OCI-LY1 (cell line): ENCODE results near the gene RNF11.

ENCODE experiments used
- H2AFZ ChIP-seq: fragments of 200-600 bp; sonication (generic), shearing (Covaris generic); 2 replicates; pipeline ENCODE4 v1.6.0; 2014; ENCODE audit warnings: antibody characterized with exemption, mild to moderate bottlenecking, low read length
- H3F3A ChIP-seq: fragments of 200-600 bp; sonication (generic), shearing (Covaris generic); 2 replicates; pipeline ENCODE4 v1.6.0; 2014; ENCODE audit warnings: mild to moderate bottlenecking, antibody characterized with exemption, low read length, moderate library complexity; ENCODE audit not compliant: insufficient read depth
- H3K27ac ChIP-seq: fragments of 200-600 bp; sonication (generic); 2 replicates; pipeline ENCODE4 v1.5.1; 2014; ENCODE audit warnings: low read length, mixed run types, mild to moderate bottlenecking, low read depth; ENCODE audit not compliant: poor library complexity, severe bottlenecking
- H3K27me3 ChIP-seq: fragments of 200-600 bp; sonication (generic); 2 replicates; pipeline ENCODE4 v1.6.0; 2014; ENCODE audit warnings: antibody characterized with exemption, mild to moderate bottlenecking, low read length, moderate library complexity; ENCODE audit not compliant: insufficient read depth
- H3K36me3 ChIP-seq: fragments of 200-600 bp; sonication (generic); 2 replicates; pipeline ENCODE4 v1.6.1; 2014; ENCODE audit warnings: mild to moderate bottlenecking, antibody characterized with exemption, low read length, moderate library complexity, mixed read lengths; ENCODE audit not compliant: insufficient read depth
- H3K4me1 ChIP-seq: fragments of 200-600 bp; sonication (generic); 2 replicates; pipeline ENCODE4 v1.5.1; 2014; ENCODE audit warnings: mild to moderate bottlenecking, low read length, moderate library complexity; ENCODE audit not compliant: insufficient read depth, severe bottlenecking
- H3K4me2 ChIP-seq: fragments of 200-600 bp; sonication (generic), shearing (Covaris generic); 2 replicates; pipeline ENCODE4 v1.6.1; 2014; ENCODE audit warnings: low read length
- H3K4me3 ChIP-seq: fragments of 200-600 bp; sonication (generic); 2 replicates; pipeline ENCODE4 v1.5.1; 2014; ENCODE audit warnings: low read length, low read depth, mild to moderate bottlenecking, mixed read lengths; ENCODE audit not compliant: poor library complexity, severe bottlenecking
- H3K79me2 ChIP-seq: fragments of 200-600 bp; shearing (Covaris generic); 2 replicates; pipeline ENCODE4 v1.6.1; 2016; ENCODE audit warnings: mixed run types, low read length, mixed read lengths; ENCODE audit not compliant: insufficient read depth
- H3K9ac ChIP-seq: fragments of 200-600 bp; sonication (generic), shearing (Covaris generic); 2 replicates; pipeline ENCODE4 v1.6.1; 2014; ENCODE audit warnings: mild to moderate bottlenecking, low read length, mixed read lengths
- H3K9me2 ChIP-seq: fragments of 200-600 bp; sonication (generic), shearing (Covaris generic); 2 replicates; pipeline ENCODE4 v1.6.1; 2014; ENCODE audit warnings: low read depth, mild to moderate bottlenecking, low read length, mixed read lengths
- H3K9me3 ChIP-seq: fragments of 200-600 bp; shearing (Covaris generic); 2 replicates; pipeline ENCODE4 v1.6.1; 2014; ENCODE audit warnings: low read length, mixed read lengths
- H4K20me1 ChIP-seq: fragments of 200-600 bp; sonication (generic), shearing (Covaris generic); 2 replicates; pipeline ENCODE4 v1.6.0; 2016; ENCODE audit warnings: mild to moderate bottlenecking, low read length; ENCODE audit not compliant: insufficient read depth
- CTCF ChIP-seq: fragments of 200-600 bp; sonication (generic), shearing (Covaris generic); IDR thresholded peaks from 2 replicates; pipeline ENCODE4 v1.5.1; 2017; ENCODE audit warnings: mild to moderate bottlenecking, antibody characterized with exemption, low read length, moderate library complexity, mixed read lengths
- EZH2 ChIP-seq: fragments of 200-600 bp; sonication (generic), shearing (Covaris generic); IDR thresholded peaks from 2 replicates; pipeline ENCODE4 v1.8.0; 2017; ENCODE audit warnings: borderline replicate concordance, mixed run types, mild to moderate bottlenecking, antibody characterized with exemption, low read length, moderate library complexity, mixed read lengths

RNF11 gene

DNA sequence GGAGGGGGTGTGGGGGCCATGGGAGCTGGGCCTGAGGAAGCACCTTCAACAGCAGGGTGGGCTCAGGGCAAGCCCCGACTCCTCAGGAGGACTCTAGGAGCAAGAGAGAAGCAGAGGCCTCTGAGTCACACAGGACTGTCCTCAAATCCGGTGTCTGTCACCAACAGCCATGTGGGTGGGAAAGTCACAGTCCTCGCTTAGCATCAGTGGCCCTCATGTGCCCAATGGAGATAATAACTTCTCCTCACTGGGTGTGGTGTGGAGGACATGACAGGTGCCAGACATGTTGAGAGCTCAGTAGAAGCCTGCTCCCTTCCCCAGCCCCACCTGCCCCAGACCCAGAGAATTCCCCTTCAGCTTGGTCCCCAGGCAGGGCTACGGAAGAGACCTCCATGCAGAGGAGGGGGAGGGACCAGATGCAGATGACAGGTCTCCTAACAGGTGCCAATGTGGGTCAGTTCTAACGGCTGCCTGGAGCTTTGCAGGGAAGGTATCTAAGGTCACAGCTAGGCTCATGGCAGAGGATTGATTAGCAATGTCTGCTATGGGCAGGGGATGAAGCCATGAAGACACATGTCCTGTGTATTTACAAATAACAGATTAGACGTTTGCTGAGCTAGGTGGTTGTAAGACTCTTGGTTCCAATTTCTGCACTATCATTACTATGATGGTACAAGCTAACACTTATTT lies 64.1 kb downstream of the RNF11 start:
- H3K9me3 ChIP-seq = 0 out of 2 replicates have a peak, but pooled peaks cover 2% of the 10 kb centered on the region
- H3K79me2 ChIP-seq = no peaks in the 10 kb centered on the region
- H3F3A ChIP-seq = no peaks in the 10 kb centered on the region
- no peak overlapping the region for H3K27ac ChIP-seq
- H2AFZ ChIP-seq = no peak overlapping the region
- H3K9ac ChIP-seq = no peak overlapping the region
- H3K36me3 ChIP-seq = no peaks in the 10 kb centered on the region
- H4K20me1 ChIP-seq = no peaks in the 10 kb centered on the region
- H3K27me3 ChIP-seq = no peaks in the 10 kb centered on the region; the same call in 1 of the 2 replicates
- H3K4me2 ChIP-seq = no peak overlapping the region
- H3K4me1 ChIP-seq = peaks cover 7% of the 10 kb centered on the region
- TF ChIP-seq CTCF (no peak), EZH2 (no peak)
- no peak overlapping the region for H3K4me3 ChIP-seq
- H3K9me2 ChIP-seq = no peaks in the 10 kb centered on the region

- Histone ChIP-seq H3K4me1 (peaks cover 7% of the 10 kb centered on the region), H3K27ac (no peak overlapping the region), H3F3A (no peaks in the 10 kb centered on the region), H2AFZ (no peak overlapping the region), H4K20me1 (no peaks in the 10 kb centered on the region), H3K9me2 (no peaks in the 10 kb centered on the region), H3K36me3 (no peaks in the 10 kb centered on the region), H3K4me3 (no peak overlapping the region), H3K79me2 (no peaks in the 10 kb centered on the region), H3K9ac (no peak overlapping the region), H3K27me3 (no peaks in the 10 kb centered on the region; the same call in 1 of the 2 replicates), H3K4me2 (no peak overlapping the region), H3K9me3 (0 out of 2 replicates have a peak, but pooled peaks cover 2% of the 10 kb centered on the region)
- no peak for TF ChIP-seq EZH2
- TF ChIP-seq CTCF = no peak
Observed at GRCh38 chr1:51301152-51301843, 65.2 kb downstream of the RNF11 start.

- Histone ChIP-seq H3K9me3 (0 out of 2 replicates have a peak, but pooled peaks cover 2% of the 10 kb centered on the region), H3K27me3 (no peaks in the 10 kb centered on the region; the same call in 1 of the 2 replicates), H3K4me3 (no peak overlapping the region), H3K4me1 (peaks cover 7% of the 10 kb centered on the region), H2AFZ (no peak overlapping the region), H3K4me2 (no peak overlapping the region), H3K79me2 (no peaks in the 10 kb centered on the region), H3K27ac (no peak overlapping the region), H4K20me1 (no peaks in the 10 kb centered on the region), H3F3A (no peaks in the 10 kb centered on the region), H3K36me3 (no peaks in the 10 kb centered on the region), H3K9ac (no peak overlapping the region), H3K9me2 (no peaks in the 10 kb centered on the region)
- TF ChIP-seq EZH2 = no peak
- no peak for TF ChIP-seq CTCF
Observed at GRCh38 chr1:51301844-51302162, 65.7 kb downstream of the RNF11 start.
